ENCODE measurements around the gene EIF2B2. TPM values are rescaled to one million over a fixed set of nuclear protein-coding genes. Genes with fewer than 3 reads are reported as not detected.

The EIF2B2 gene
- total and polyA plus RNA-seq, 9 of the 15 experiments (the other 6 are each of a cell fraction or from before 2014, with no cell fraction given) = 10.6 to 94.1 (median 38.9) TPM

DNA sequence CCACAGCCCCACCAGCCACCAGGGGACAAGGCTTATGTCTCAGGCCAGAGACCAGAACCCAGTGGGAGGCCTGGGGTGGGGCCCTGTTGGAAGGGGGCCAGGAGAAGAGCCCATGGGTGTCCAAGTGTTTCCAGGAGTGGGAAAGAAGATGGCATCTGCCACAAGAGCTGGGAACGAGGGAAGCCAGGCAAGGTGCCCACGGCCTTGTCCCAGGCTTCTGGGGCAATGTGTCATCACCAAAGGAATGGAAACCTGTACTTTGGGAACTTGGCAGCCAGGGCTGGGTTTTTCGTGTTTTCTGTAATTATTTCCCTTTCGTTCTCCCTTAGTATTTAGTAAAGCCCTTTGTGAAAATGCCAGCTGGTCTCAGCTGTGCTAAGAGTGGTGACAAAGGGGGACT lies 42.0 kb upstream of the EIF2B2 start:
- Histone ChIP-seq H3K27ac (ENCODE audit: extremely low read depth, low read depth, low read length) (no peak overlapping the region), H3K36me3 (ENCODE audit: control insufficient read depth, insufficient read depth, low read length) (no peaks in the 10 kb centered on the region), H3K4me1 (replicated peaks in 1 of 2; ENCODE audit: control insufficient read depth in 2 of 2, insufficient read depth in 2 of 2, low read length in 2 of 2) (peaks cover under 1 to 19% of the 10 kb centered on the region in 2 experiments; a peak in 3 of 5 replicates), H3K4me3 (no peak overlapping the region), H3K79me2 (ENCODE audit: control insufficient read depth, insufficient read depth, low read length) (no peaks in the 10 kb centered on the region), H2AFZ (ENCODE audit: low read depth, low read length) (no peak overlapping the region), H3K9ac (ENCODE audit: insufficient read depth in 1 of 2, low read depth in 2 of 2, low read length in 2 of 2) (no peak overlapping the region), H3K27me3 (ENCODE audit: control insufficient read depth in 2 of 2, insufficient read depth in 2 of 2, low read length in 2 of 2) (no peaks in the 10 kb centered on the region), H3K4me2 (ENCODE audit: insufficient read depth, low read length) (no peak overlapping the region), H3K9me3 (replicated peaks; ENCODE audit: control insufficient read depth, insufficient read depth, low read depth, low read length) (no peaks in the 10 kb centered on the region), H4K20me1 (replicated peaks; ENCODE audit: control insufficient read depth, insufficient read depth, low read length) (no peaks in the 10 kb centered on the region), H3K9me1 (ENCODE audit: control insufficient read depth, insufficient read depth, low read length) (no peaks in the 10 kb centered on the region)
- CTCF ChIA-PET (ENCODE audit: low intra/inter-chr PET ratio) = no interaction called here
- intact Hi-C loops (cut with micrococcal nuclease) (no loop called here), in situ Hi-C loops (cut with MboI) (no loop called here)
- ATAC-seq = no peak
- WGBS (ENCODE audit: insufficient coverage, low coverage, missing lambda C conversion rate) = 33% methylated on average over 3 of the region's 4 CpGs
- POLR2A ChIA-PET = no interaction called here
- DNase-seq (ENCODE audit: extremely low read depth in 1 of 4, low spot score in 3 of 4) = no peak
- BruUV-seq (replicated peaks) = no TSS peak
- TF ChIP-seq HDAC2 (IDR thresholded peaks at IDR 0.05) (no peak), ETV6 (IDR thresholded peaks at IDR 0.05; ENCODE audit: borderline replicate concordance in 1 of 2, low read depth in 2 of 2, low read length in 1 of 2) (no peak), ETV6 (CRISPR knock-in tag; IDR thresholded peaks at IDR 0.05; ENCODE audit: borderline replicate concordance) (no peak), E2F3 (CRISPR knock-in tag; IDR thresholded peaks at IDR 0.05) (no peak), TCF7L2 (IDR thresholded peaks at IDR 0.05; ENCODE audit: low read depth, low read length) (no peak), WHSC1 (IDR thresholded peaks at IDR 0.05; ENCODE audit: low read length) (no peak), EP400 (IDR thresholded peaks at IDR 0.05) (no peak), ZNF445 (CRISPR knock-in tag; IDR thresholded peaks at IDR 0.05; ENCODE audit: low read depth) (no peak), STAT5A (IDR thresholded peaks at IDR 0.05; ENCODE audit: borderline replicate concordance, low read length) (no peak), POU5F1 (IDR thresholded peaks at IDR 0.05; ENCODE audit: borderline replicate concordance, low read depth, low read length, partially characterized antibody) (no peak), ZNF143 (CRISPR knock-in tag; IDR thresholded peaks at IDR 0.05) (no peak), PPARD (CRISPR knock-in tag; IDR thresholded peaks at IDR 0.05) (no peak), TOE1 (IDR thresholded peaks at IDR 0.05; ENCODE audit: borderline replicate concordance) (no peak), TOE1 (CRISPR knock-in tag; IDR thresholded peaks at IDR 0.05; ENCODE audit: borderline replicate concordance, low read depth) (no peak), CBFB (CRISPR knock-in tag; IDR thresholded peaks at IDR 0.05) (no peak), CTBP1 (IDR thresholded peaks at IDR 0.05; ENCODE audit: borderline replicate concordance) (no peak), TCF3 (CRISPR knock-in tag; IDR thresholded peaks at IDR 0.05) (no peak), SIX5 (IDR thresholded peaks at IDR 0.05; ENCODE audit: borderline replicate concordance in 1 of 2, insufficient read depth in 1 of 2, low read depth in 1 of 2, low read length in 2 of 2) (no peak), ZSCAN32 (CRISPR knock-in tag; IDR thresholded peaks at IDR 0.05) (no peak), ZNF766 (CRISPR knock-in tag; conservative IDR thresholded peaks at IDR 0.05) (no peak)
- TF ChIP-seq, protein P1, sequence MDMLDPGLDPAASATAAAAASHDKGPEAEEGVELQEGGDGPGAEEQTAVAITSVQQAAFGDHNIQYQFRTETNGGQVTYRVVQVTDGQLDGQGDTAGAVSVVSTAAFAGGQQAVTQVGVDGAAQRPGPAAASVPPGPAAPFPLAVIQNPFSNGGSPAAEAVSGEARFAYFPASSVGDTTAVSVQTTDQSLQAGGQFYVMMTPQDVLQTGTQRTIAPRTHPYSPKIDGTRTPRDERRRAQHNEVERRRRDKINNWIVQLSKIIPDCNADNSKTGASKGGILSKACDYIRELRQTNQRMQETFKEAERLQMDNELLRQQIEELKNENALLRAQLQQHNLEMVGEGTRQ (CRISPR knock-in tag; IDR thresholded peaks at IDR 0.05) = no peak
- no peak for FAIRE-seq
